ENCODE data around the gene TFDP1. TPM values are rescaled to one million over a fixed set of nuclear protein-coding genes. Genes with fewer than 3 reads are reported as not detected.
"Not testable (repeated sequence)": the region's sequence is repeated elsewhere in the genome, so short reads cannot be mapped to it uniquely, and the experiment has no call there.

TFDP1 gene
- polyA plus RNA-seq, 10 donors = 48.5 to 79.1 (median 57.8) TPM

- DNase-seq = no peak
Observed at GRCh38 chr13:113565526-113566226, 18.9 kb upstream of the TFDP1 start.

GRCh38 chr13:113566227-113566561 lies 18.4 kb upstream of the TFDP1 start:
- DNase-seq = no peak

- no peak for DNase-seq
Observed at GRCh38 chr13:113567681-113568080, 16.9 kb upstream of the TFDP1 start.

- no peak for DNase-seq
Observed at GRCh38 chr13:113573065-113573464, 11.5 kb upstream of the TFDP1 start.

- no peak for DNase-seq
Observed at GRCh38 chr13:113576597-113576996, 8.0 kb upstream of the TFDP1 start.

GRCh38 chr13:113577881-113578435 lies 6.6 kb upstream of the TFDP1 start:
- DNase-seq = no peak

GRCh38 chr13:113579686-113580085 lies 4.9 kb upstream of the TFDP1 start:
- no peak for DNase-seq

- no peak for DNase-seq
Observed at GRCh38 chr13:113581871-113582270, 2.7 kb upstream of the TFDP1 start.

- DNase-seq = no peak
Observed at GRCh38 chr13:113582841-113583631, 1.5 kb upstream of the TFDP1 start.

- peak in 1 of 3 donors; percentile 35 for DNase-seq
Observed at GRCh38 chr13:113584870-113585671, 518 bp downstream of the TFDP1 start.

GRCh38 chr13:113585896-113586295 lies 1.3 kb downstream of the TFDP1 start:
- no peak for DNase-seq

GRCh38 chr13:113586661-113587479 lies 2.3 kb downstream of the TFDP1 start:
- DNase-seq = no peak

- DNase-seq = no peak
Observed at GRCh38 chr13:113588394-113589111, 4.0 kb downstream of the TFDP1 start.

GRCh38 chr13:113589251-113589960 lies 4.9 kb downstream of the TFDP1 start:
- no peak for DNase-seq

- DNase-seq = no peak
Observed at GRCh38 chr13:113589961-113590339, 5.4 kb downstream of the TFDP1 start.

- no peak for DNase-seq
Observed at GRCh38 chr13:113591750-113592149, 7.2 kb downstream of the TFDP1 start.

GRCh38 chr13:113592571-113592970 lies 8.0 kb downstream of the TFDP1 start:
- DNase-seq = no peak

- DNase-seq = not testable (repeated sequence)
Observed at GRCh38 chr13:113594066-113594821, 9.7 kb downstream of the TFDP1 start.

GRCh38 chr13:113595131-113595530 lies 10.6 kb downstream of the TFDP1 start:
- no peak for DNase-seq
